Neutrophil (primary cell): Measurements from ENCODE around the gene CREB3L4.
A peak's percentile ranks its signal among the peaks of the same experiment; 100 is the strongest.

Source experiments
- H3K27ac ChIP-seq: fragments of 200-600 bp; sonication (generic); 2 replicates; pipeline ENCODE4 v1.5.1; 2016; ENCODE audit warnings: mild to moderate bottlenecking, moderate library complexity
- H3K27me3 ChIP-seq: fragments of 200-600 bp; sonication (generic); 2 replicates; pipeline ENCODE4 v1.6.0; 2016; ENCODE audit warnings: mild to moderate bottlenecking
- H3K36me3 ChIP-seq: fragments of 200-600 bp; sonication (generic); 2 replicates; pipeline ENCODE4 v1.5.1; 2017
- H3K4me1 ChIP-seq, 2 experiments: fragments of 200-600 bp in 1 of 2; sonication (generic) in 1 of 2; 1 replicate in 1 of 2; 2 replicates in 1 of 2; pipeline versions ENCODE4 v1.5.1 to v1.6.1; 2013 to 2016; ENCODE audit warnings: low read depth in 1 of 2, low read length in 1 of 2, mild to moderate bottlenecking in 1 of 2, moderate library complexity in 1 of 2; ENCODE audit not compliant: control insufficient read depth in 1 of 2, insufficient read depth in 1 of 2
- H3K4me3 ChIP-seq, 2 experiments: fragments of 200-600 bp in 1 of 2; sonication (generic) in 1 of 2; 1 replicate in 1 of 2; 2 replicates in 1 of 2; pipeline ENCODE4 v1.5.1; 2013 to 2016; ENCODE audit warnings: low read depth in 1 of 2, low read length in 1 of 2, mild to moderate bottlenecking in 1 of 2, moderate library complexity in 1 of 2
- H3K9me3 ChIP-seq: fragments of 200-600 bp; sonication (generic); 2 replicates; pipeline ENCODE4 v1.5.1; 2016
- TF ChIP-seq, protein P1 (sequence below): fragments of 200-600 bp; sonication (generic); IDR thresholded peaks from 2 replicates; pipeline ENCODE4 v1.5.1; 2016; ENCODE audit warnings: antibody characterized with exemption

CREB3L4 gene

DNA sequence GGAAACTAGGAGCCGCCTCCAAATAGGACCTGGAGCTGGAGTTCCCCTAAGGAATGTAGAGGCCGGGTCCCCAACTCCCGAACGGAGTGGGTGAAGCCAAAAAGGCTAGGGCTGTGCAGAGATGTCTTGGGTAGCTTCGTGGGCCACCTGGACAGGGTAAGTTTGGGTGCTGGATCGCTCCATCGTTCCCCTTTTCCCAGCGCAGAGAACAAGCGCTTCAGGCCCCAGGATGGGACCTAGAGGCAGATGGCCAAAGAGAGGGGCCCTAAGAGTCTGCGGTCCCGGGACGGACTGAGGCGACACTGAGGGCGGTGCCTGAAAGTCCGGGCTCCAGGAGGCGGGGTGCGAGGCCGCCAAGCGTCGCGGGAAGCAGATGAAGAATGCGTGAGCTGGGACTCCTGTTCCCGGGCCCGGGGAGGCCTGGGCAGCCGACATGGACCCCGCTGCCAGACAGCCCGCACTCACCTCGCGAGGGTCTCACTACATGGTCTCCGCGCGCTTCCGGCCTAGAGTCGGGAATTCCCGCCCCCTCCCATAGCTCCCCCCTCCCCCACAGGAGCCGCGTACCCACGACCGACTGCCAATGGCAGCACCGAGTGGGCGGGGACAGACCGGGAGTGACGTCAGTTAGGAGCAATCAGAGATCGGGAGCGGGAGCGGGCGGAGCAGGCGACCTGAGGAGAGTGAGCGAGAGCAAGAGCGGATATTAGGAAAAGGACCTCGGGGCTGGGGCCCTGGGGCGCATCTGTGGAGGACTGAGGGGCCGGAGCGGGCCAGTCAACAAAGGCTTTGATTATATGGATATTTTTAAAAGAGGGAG, 4.5 kb upstream of the CREB3L4 start, which contains the start of gene SLC39A1:
Gene SLC39A1, minus strand, starts transcription at position 508 of the 820 bp plus-strand sequence. CDS start 822 bp downstream, outside the sequence.
- Histone ChIP-seq H3K27me3 (no peaks in the 10 kb centered on the region), H3K4me1 (peaks cover 47 to 62% of the 10 kb centered on the region in 2 experiments), H3K36me3 (peaks cover 8% of the 10 kb centered on the region), H3K4me3 (peak within 1 kb of the TSS; percentile 89 to 93), H3K9me3 (no peaks in the 10 kb centered on the region), H3K27ac (peak within 1 kb of the TSS; percentile 93)
- TF ChIP-seq, protein P1, sequence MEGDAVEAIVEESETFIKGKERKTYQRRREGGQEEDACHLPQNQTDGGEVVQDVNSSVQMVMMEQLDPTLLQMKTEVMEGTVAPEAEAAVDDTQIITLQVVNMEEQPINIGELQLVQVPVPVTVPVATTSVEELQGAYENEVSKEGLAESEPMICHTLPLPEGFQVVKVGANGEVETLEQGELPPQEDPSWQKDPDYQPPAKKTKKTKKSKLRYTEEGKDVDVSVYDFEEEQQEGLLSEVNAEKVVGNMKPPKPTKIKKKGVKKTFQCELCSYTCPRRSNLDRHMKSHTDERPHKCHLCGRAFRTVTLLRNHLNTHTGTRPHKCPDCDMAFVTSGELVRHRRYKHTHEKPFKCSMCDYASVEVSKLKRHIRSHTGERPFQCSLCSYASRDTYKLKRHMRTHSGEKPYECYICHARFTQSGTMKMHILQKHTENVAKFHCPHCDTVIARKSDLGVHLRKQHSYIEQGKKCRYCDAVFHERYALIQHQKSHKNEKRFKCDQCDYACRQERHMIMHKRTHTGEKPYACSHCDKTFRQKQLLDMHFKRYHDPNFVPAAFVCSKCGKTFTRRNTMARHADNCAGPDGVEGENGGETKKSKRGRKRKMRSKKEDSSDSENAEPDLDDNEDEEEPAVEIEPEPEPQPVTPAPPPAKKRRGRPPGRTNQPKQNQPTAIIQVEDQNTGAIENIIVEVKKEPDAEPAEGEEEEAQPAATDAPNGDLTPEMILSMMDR, result no peak

DNA sequence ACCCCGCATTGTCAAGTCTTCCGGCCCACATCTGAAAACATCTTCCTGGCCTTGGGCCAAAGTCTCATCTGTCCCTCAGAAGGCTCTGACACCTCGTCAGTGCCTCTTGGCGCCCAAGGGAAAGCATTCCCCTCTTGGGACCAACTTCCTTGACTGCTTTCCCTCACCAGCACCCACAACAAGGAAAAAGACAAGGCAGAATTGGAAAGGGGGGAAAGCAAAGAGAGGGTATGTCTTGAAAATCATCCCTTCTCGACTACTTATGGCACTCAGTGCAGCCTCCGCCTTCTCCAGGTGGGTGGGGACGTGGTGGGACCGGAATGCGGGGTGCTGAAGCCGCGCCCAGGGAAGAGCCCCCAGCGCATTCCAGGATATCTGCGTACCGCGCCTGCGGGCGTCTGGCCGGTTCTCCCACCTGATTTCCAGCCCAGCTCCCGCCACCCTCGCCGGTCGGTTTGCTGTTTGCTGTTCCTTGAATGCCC, 3.8 kb upstream of the CREB3L4 start:
- TF ChIP-seq, protein P1, result no peak
- H3K27ac ChIP-seq, result peak overlapping the region; percentile 93
- no peaks in the 10 kb centered on the region for H3K27me3 ChIP-seq
- peak overlapping the region; percentile 89 to 93 for H3K4me3 ChIP-seq
- peaks cover 51 to 63% of the 10 kb centered on the region in 2 experiments for H3K4me1 ChIP-seq
- no peaks in the 10 kb centered on the region for H3K9me3 ChIP-seq
- peaks cover 8% of the 10 kb centered on the region for H3K36me3 ChIP-seq

DNA sequence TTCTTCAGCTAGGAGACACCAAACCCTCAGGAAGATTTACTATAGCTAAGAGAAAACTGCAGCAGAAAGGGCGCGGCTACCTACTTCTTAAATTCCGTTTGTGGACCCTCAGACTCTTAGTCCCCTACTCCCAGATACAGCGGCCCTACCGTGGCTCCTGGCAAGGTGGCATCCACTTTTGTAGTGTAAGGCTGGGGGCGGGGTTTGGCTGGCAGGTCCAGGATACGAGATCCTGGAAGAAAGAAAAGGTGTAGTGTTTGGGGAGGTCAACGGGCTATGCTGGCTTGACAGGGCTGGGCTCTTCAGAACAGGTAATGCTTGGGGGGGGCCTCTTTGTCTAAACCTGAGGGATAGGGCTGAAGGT, 280 bp downstream of the CREB3L4 start:
- H3K4me3 ChIP-seq, result peak overlapping the region; percentile 71 to 77

DNA sequence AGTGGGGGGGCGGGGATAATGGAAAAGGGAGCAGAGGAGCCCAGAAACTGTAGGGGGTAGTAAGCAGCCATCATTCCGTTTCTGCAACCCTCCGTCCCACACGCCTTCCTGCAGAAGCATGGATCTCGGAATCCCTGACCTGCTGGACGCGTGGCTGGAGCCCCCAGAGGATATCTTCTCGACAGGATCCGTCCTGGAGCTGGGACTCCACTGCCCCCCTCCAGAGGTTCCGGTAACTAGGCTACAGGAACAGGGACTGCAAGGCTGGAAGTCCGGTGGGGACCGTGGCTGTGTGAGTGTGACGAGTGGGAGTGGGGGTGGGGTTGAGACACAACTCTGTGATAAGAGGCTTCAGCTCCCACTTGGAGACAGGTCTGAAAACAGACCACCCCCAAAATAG, 706 bp downstream of the CREB3L4 start:
- H3K27ac ChIP-seq, result no peak overlapping the region
- TF ChIP-seq, protein P1, result no peak
- H3K9me3 ChIP-seq, result no peaks in the 10 kb centered on the region
- peaks cover 8% of the 10 kb centered on the region for H3K36me3 ChIP-seq
- H3K4me3 ChIP-seq, result peak overlapping the region; percentile 71 to 77
- H3K27me3 ChIP-seq, result no peaks in the 10 kb centered on the region
- H3K4me1 ChIP-seq, result peaks cover 33 to 42% of the 10 kb centered on the region in 2 experiments

More for the DNA sequence above, 280 bp downstream of the CREB3L4 start:
- H3K36me3 ChIP-seq, result peaks cover 4% of the 10 kb centered on the region
- H3K4me1 ChIP-seq, result peaks cover 37 to 43% of the 10 kb centered on the region in 2 experiments
- TF ChIP-seq, protein P1, result peak; percentile 7
- peak overlapping the region; percentile 85 for H3K27ac ChIP-seq
- H3K9me3 ChIP-seq, result no peaks in the 10 kb centered on the region
- H3K27me3 ChIP-seq, result no peaks in the 10 kb centered on the region

DNA sequence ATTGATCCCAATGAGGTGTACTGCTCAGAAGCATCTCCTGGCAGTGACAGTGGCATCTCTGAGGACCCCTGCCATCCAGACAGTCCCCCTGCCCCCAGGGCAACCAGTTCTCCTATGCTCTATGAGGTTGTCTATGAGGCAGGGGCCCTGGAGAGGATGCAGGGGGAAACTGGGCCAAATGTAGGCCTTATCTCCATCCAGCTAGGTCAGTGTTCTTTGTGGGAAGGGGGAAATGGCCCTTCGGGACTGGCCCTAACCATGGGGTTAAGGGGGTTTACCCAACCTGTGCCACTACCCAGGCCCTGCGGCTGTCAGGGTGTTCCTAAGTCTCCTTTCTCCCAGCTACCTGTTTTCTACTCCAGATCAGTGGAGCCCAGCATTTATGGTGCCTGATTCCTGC, 1.3 kb downstream of the CREB3L4 start:
- H3K4me3 ChIP-seq, result no peak overlapping the region
- H3K27me3 ChIP-seq, result no peaks in the 10 kb centered on the region
- H3K4me1 ChIP-seq, result peaks cover 27 to 38% of the 10 kb centered on the region in 2 experiments
- H3K9me3 ChIP-seq, result no peaks in the 10 kb centered on the region
- peaks cover 14% of the 10 kb centered on the region for H3K36me3 ChIP-seq
- TF ChIP-seq, protein P1, result no peak
- H3K27ac ChIP-seq, result no peak overlapping the region
